ENCODE results near the gene MGLL. TPM values are rescaled to one million over a fixed set of nuclear protein-coding genes. Genes with fewer than 3 reads are reported as not detected.

MGLL gene
- total RNA-seq, 6 experiments from 2014 or later, result 97.0 to 168 (median 115) TPM

GRCh38 chr3:127805026-127805753 is 17.1 kb downstream of the MGLL start:
- 67% methylated on average over 7 of the region's 10 CpGs for WGBS (ENCODE audit: insufficient coverage, low coverage, low lambda C conversion rate, missing lambda C conversion rate)
- no peak for ATAC-seq
- TF ChIP-seq POLR2A (IDR thresholded peaks at IDR 0.05) (no peak), CTCF (IDR thresholded peaks at IDR 0.05) (no peak)
- Histone ChIP-seq H3K4me1 (peaks cover 0 to 11% (median 4%) of the 10 kb centered on the region in 4 donors), H3K27ac (no peak overlapping the region), H3K27me3 (no peaks in the 10 kb centered on the region), H3K4me3 (no peak overlapping the region), H3K9me3 (no peaks in the 10 kb centered on the region), H3K36me3 (peaks cover 0 to 18% (median 10%) of the 10 kb centered on the region in 4 donors)
- no peak for DNase-seq
- intact Hi-C loops (cut with DNase I), result no loop called here

GRCh38 chr3:127804141-127804540 is 18.2 kb downstream of the MGLL start:
- ATAC-seq, result peak in 1 of 4 donors; percentile 14
- 89% methylated on average over 4 of the region's 9 CpGs for WGBS (ENCODE audit: insufficient coverage, low coverage, low lambda C conversion rate, missing lambda C conversion rate)
- Histone ChIP-seq H3K9me3 (no peaks in the 10 kb centered on the region), H3K4me1 (peaks cover 0 to 11% (median 4%) of the 10 kb centered on the region in 4 donors), H3K36me3 (peaks cover 0 to 12% (median 6%) of the 10 kb centered on the region in 4 donors), H3K4me3 (no peak overlapping the region), H3K27ac (no peak overlapping the region), H3K27me3 (no peaks in the 10 kb centered on the region)
- peak in 1 of 3 donors; percentile 40 for DNase-seq
- intact Hi-C loops (cut with DNase I), result no loop called here
- TF ChIP-seq CTCF (IDR thresholded peaks at IDR 0.05), result no peak

- TF ChIP-seq CTCF (IDR thresholded peaks at IDR 0.05), result no peak
- TF ChIP-seq POLR2A (IDR thresholded peaks at IDR 0.05), result no peak
- Histone ChIP-seq H3K27me3 (no peaks in the 10 kb centered on the region), H3K4me1 (peaks cover 0 to 11% (median 4%) of the 10 kb centered on the region in 4 donors), H3K9me3 (no peaks in the 10 kb centered on the region), H3K36me3 (peaks cover 0 to 11% (median 3%) of the 10 kb centered on the region in 4 donors), H3K4me3 (no peak overlapping the region), H3K27ac (no peak overlapping the region)
- 63% methylated on average over 4 of the region's 4 CpGs for WGBS (ENCODE audit: insufficient coverage, low coverage, low lambda C conversion rate, missing lambda C conversion rate)
- intact Hi-C loops (cut with DNase I), result no loop called here
- ATAC-seq, result peak in 2 of 4 donors; percentile 9 to 88
- DNase-seq, result peak in 1 of 3 donors; percentile 7
Observed at GRCh38 chr3:127803619-127804018, 18.7 kb downstream of the MGLL start.

GRCh38 chr3:127802606-127803005 is 19.7 kb downstream of the MGLL start:
- Histone ChIP-seq H3K4me1 (peaks cover 0 to 11% (median 4%) of the 10 kb centered on the region in 4 donors), H3K36me3 (peaks cover 0 to 5% (median 0%) of the 10 kb centered on the region in 4 donors), H3K4me3 (no peak overlapping the region), H3K27me3 (no peaks in the 10 kb centered on the region), H3K27ac (peak overlapping the region in 1 of 3 donors; percentile 24), H3K9me3 (no peaks in the 10 kb centered on the region)
- TF ChIP-seq POLR2A (IDR thresholded peaks at IDR 0.05) (no peak), CTCF (IDR thresholded peaks at IDR 0.05) (no peak)
- 49% methylated on average over 6 of the region's 6 CpGs for WGBS (ENCODE audit: insufficient coverage, low coverage, low lambda C conversion rate, missing lambda C conversion rate)
- intact Hi-C loops (cut with DNase I), result no loop called here
- ATAC-seq, result peak; percentile 29 to 70 (median 47)
- DNase-seq, result peak in 1 of 3 donors; percentile 23

All from right lobe of liver (tissue), 6 donors.